Liver (tissue), 9 donors: Measurements from ENCODE around the gene TPST1. TPM values are rescaled to one million over a fixed set of nuclear protein-coding genes. Genes with fewer than 3 reads are reported as not detected.
"Not testable (repeated sequence)": the region's sequence is repeated elsewhere in the genome, so short reads cannot be mapped to it uniquely, and the experiment has no call there.

ENCODE experiments used
- DNase-seq: peaks from one replicate; pipeline ENCODE4 v3.0.0-alpha.2; 2017; ENCODE audit warnings: low spot score
- H3K27ac ChIP-seq, 2 donors: one replicate each; pipeline ENCODE4 v1.7.0; 2013; ENCODE audit warnings: inconsistent platforms in 2 of 2, low read length in 2 of 2, control low read depth in 1 of 2, low read depth in 1 of 2, mild to moderate bottlenecking in 1 of 2
- H3K27me3 ChIP-seq, 4 donors: one replicate each; pipeline versions ENCODE4 v1.6.1 to v1.7.0; 2013; ENCODE audit warnings: low read length in 3 of 4, inconsistent platforms in 1 of 4, mild to moderate bottlenecking in 1 of 4, moderate library complexity in 1 of 4; ENCODE audit not compliant: control insufficient read depth in 4 of 4, insufficient read depth in 4 of 4
- H3K36me3 ChIP-seq, 4 donors: one replicate each; pipeline versions ENCODE4 v1.6.1 to v1.7.0; 2013; ENCODE audit warnings: low read length in 3 of 4, mild to moderate bottlenecking in 3 of 4, low read depth in 1 of 4, moderate library complexity in 1 of 4; ENCODE audit not compliant: control insufficient read depth in 4 of 4, insufficient read depth in 3 of 4
- H3K4me1 ChIP-seq, 4 donors: one replicate each; pipeline versions ENCODE4 v1.6.1 to v1.7.0; 2013; ENCODE audit warnings: low read length in 3 of 4, mild to moderate bottlenecking in 3 of 4, moderate library complexity in 1 of 4; ENCODE audit not compliant: control insufficient read depth in 4 of 4, insufficient read depth in 4 of 4
- H3K4me3 ChIP-seq, 3 donors: one replicate each; pipeline versions ENCODE4 v1.6.1 to v1.7.0; 2013; ENCODE audit warnings: low read length in 3 of 3, control low read depth in 1 of 3, low read depth in 1 of 3, mild to moderate bottlenecking in 1 of 3
- H3K9ac ChIP-seq, 2 donors: one replicate each; pipeline ENCODE4 v1.7.0; 2013; ENCODE audit warnings: low read length in 2 of 2, mild to moderate bottlenecking in 2 of 2, moderate library complexity in 2 of 2, control low read depth in 1 of 2, low read depth in 1 of 2
- H3K9me3 ChIP-seq, 4 donors: one replicate each; pipeline versions ENCODE4 v1.6.1 to v1.7.0; 2013; ENCODE audit warnings: low read length in 3 of 4; ENCODE audit not compliant: control insufficient read depth in 4 of 4
- ATF3 ChIP-seq: IDR thresholded peaks from 2 replicates; pipeline ENCODE4 v1.6.1; 2016; ENCODE audit warnings: antibody characterized with exemption
- EGR1 ChIP-seq, 2 donors: IDR thresholded peaks; 2 replicates each; pipeline ENCODE4 v1.6.1; 2016 to 2018; ENCODE audit warnings: antibody characterized with exemption in 2 of 2, low read depth in 2 of 2
- FOXA1 ChIP-seq: IDR thresholded peaks from 2 replicates; pipeline ENCODE4 v1.6.1; 2016; ENCODE audit warnings: antibody characterized with exemption
- FOXA2 ChIP-seq: IDR thresholded peaks from 2 replicates; pipeline ENCODE4 v1.6.1; 2016; ENCODE audit warnings: antibody characterized with exemption
- GABPA ChIP-seq, 2 donors: IDR thresholded peaks in 1 of 2; conservative IDR thresholded peaks in 1 of 2; 2 replicates each; pipeline ENCODE4 v1.6.1; 2016; ENCODE audit warnings: antibody characterized with exemption in 2 of 2, mild to moderate bottlenecking in 1 of 2, moderate library complexity in 1 of 2
- HNF4A ChIP-seq, 2 donors: conservative IDR thresholded peaks; 2 replicates each; pipeline ENCODE4 v1.6.1; 2016; ENCODE audit warnings: antibody characterized with exemption in 2 of 2, mild to moderate bottlenecking in 2 of 2
- HNF4G ChIP-seq: IDR thresholded peaks from 2 replicates; pipeline ENCODE4 v1.6.1; 2016; ENCODE audit warnings: antibody characterized with exemption
- JUND ChIP-seq, 2 donors: IDR thresholded peaks; 2 replicates each; pipeline ENCODE4 v1.6.1; 2016; ENCODE audit warnings: antibody characterized with exemption in 2 of 2
- NR2F2 ChIP-seq: IDR thresholded peaks from 2 replicates; pipeline ENCODE4 v1.6.1; 2016; ENCODE audit warnings: antibody characterized with exemption
- RAD21 ChIP-seq, 2 donors: IDR thresholded peaks; 2 replicates each; pipeline ENCODE4 v1.6.1; 2016; ENCODE audit warnings: antibody characterized with exemption in 2 of 2, mild to moderate bottlenecking in 2 of 2
- RXRA ChIP-seq, 2 donors: IDR thresholded peaks; 2 replicates each; pipeline ENCODE4 v1.6.1; 2017 to 2018; ENCODE audit warnings: antibody characterized with exemption in 2 of 2, mild to moderate bottlenecking in 1 of 2
- SP1 ChIP-seq: IDR thresholded peaks from 2 replicates; pipeline ENCODE4 v1.6.1; 2018; ENCODE audit warnings: antibody characterized with exemption, mild to moderate bottlenecking
- YY1 ChIP-seq: IDR thresholded peaks from 2 replicates; pipeline ENCODE4 v1.6.1; 2016; ENCODE audit warnings: antibody characterized with exemption, mild to moderate bottlenecking
- ZBTB33 ChIP-seq: IDR thresholded peaks from 2 replicates; pipeline ENCODE4 v1.6.1; 2016; ENCODE audit warnings: antibody characterized with exemption
- WGBS: extraction: QIAGEN DNeasy Blood & Tissue Kit; methylation state at CpG from one replicate; pipeline ENCODE4 v1.1.7; 2013; 5-methylcytosine and 5-hydroxymethylcytosine counted together
- polyA plus RNA-seq, 2 donors: library from polyadenylated mRNA; stranded (reverse) in 1 of 2; unstranded in 1 of 2; fragments of 200-250 nt in 1 of 2; fragments of >200 nt in 1 of 2; fragmentation: Nextera tagmentation in 1 of 2; extraction: Ambion mirVana in 1 of 2; gene quantifications; one replicate each; pipeline versions ENCODE4 v1.2.1 to v1.2.3, GENCODE V29; 2013 to 2015
- total RNA-seq, 2 donors: library from RNA; depleted of rRNA; stranded (reverse); fragments of >200 nt; gene quantifications; one replicate each; pipeline ENCODE4 v1.2.3, GENCODE V29; 2014
- TF ChIP-seq, protein P1 (sequence below): fragments of 150-350 bp; IDR thresholded peaks from 2 replicates; pipeline ENCODE4 v1.5.1; 2017; ENCODE audit warnings: improper control_type of control experiment, low read depth, low read length; ENCODE audit not compliant: missing input control
- TF ChIP-seq, protein P2 (sequence below): IDR thresholded peaks from 2 replicates; pipeline ENCODE4 v1.6.1; 2016; ENCODE audit warnings: antibody characterized with exemption, mild to moderate bottlenecking
- donor health status: healthy.
- donor health status: healthy.
- donor health status: healthy.
- donor health status: healthy.
- donor health status: healthy.

Gene TPST1
- total and polyA plus RNA-seq, 4 donors: 23.8 to 62.5 (median 25.7) TPM

GRCh38 chr7:66363635-66364034 lies 158.5 kb downstream of the TPST1 start:
- no peak overlapping the region for H3K27ac ChIP-seq

GRCh38 chr7:66365031-66365430 lies 159.9 kb downstream of the TPST1 start:
- H3K36me3 ChIP-seq, DNase-seq, H3K9ac ChIP-seq, H3K4me1 ChIP-seq, H3K27ac ChIP-seq, H3K4me3 ChIP-seq, H3K9me3 ChIP-seq, H3K27me3 ChIP-seq: not testable (repeated sequence)
- 95% methylated on average over 14 of the region's 14 CpGs for WGBS

More at GRCh38 chr7:66363635-66364034, 158.5 kb downstream of the TPST1 start:
- Histone ChIP-seq H3K9me3 (no peaks in the 10 kb centered on the region), H3K27me3 (no peaks in the 10 kb centered on the region), H3K9ac (no peak overlapping the region), H3K4me1 (no peaks in the 10 kb centered on the region), H3K4me3 (no peak overlapping the region), H3K36me3 (peaks cover 0 to 8% (median 3%) of the 10 kb centered on the region in 4 donors)
- DNase-seq: no peak
- no peak for TF ChIP-seq EGR1 (IDR thresholded peaks at IDR 0.05; ENCODE audit: low read depth in 2 of 2)
- no peak for TF ChIP-seq HNF4G
- no peak for TF ChIP-seq FOXA1
- TF ChIP-seq, protein P1, sequence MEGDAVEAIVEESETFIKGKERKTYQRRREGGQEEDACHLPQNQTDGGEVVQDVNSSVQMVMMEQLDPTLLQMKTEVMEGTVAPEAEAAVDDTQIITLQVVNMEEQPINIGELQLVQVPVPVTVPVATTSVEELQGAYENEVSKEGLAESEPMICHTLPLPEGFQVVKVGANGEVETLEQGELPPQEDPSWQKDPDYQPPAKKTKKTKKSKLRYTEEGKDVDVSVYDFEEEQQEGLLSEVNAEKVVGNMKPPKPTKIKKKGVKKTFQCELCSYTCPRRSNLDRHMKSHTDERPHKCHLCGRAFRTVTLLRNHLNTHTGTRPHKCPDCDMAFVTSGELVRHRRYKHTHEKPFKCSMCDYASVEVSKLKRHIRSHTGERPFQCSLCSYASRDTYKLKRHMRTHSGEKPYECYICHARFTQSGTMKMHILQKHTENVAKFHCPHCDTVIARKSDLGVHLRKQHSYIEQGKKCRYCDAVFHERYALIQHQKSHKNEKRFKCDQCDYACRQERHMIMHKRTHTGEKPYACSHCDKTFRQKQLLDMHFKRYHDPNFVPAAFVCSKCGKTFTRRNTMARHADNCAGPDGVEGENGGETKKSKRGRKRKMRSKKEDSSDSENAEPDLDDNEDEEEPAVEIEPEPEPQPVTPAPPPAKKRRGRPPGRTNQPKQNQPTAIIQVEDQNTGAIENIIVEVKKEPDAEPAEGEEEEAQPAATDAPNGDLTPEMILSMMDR: no peak
- no peak for TF ChIP-seq SP1
- no peak for TF ChIP-seq GABPA (IDR thresholded peaks at IDR 0.05 in 1 of 2, conservative IDR thresholded peaks at IDR 0.05 in 1 of 2)
- no peak for TF ChIP-seq RXRA (IDR thresholded peaks at IDR 0.05)
- no peak for TF ChIP-seq ATF3
- no peak for TF ChIP-seq FOXA2
- no peak for TF ChIP-seq ZBTB33
- no peak for TF ChIP-seq HNF4A (conservative IDR thresholded peaks at IDR 0.05)
- no peak for TF ChIP-seq NR2F2
- TF ChIP-seq JUND (IDR thresholded peaks at IDR 0.05): no peak
- no peak for TF ChIP-seq YY1
- 87% methylated on average over 5 of the region's 5 CpGs for WGBS

DNA sequence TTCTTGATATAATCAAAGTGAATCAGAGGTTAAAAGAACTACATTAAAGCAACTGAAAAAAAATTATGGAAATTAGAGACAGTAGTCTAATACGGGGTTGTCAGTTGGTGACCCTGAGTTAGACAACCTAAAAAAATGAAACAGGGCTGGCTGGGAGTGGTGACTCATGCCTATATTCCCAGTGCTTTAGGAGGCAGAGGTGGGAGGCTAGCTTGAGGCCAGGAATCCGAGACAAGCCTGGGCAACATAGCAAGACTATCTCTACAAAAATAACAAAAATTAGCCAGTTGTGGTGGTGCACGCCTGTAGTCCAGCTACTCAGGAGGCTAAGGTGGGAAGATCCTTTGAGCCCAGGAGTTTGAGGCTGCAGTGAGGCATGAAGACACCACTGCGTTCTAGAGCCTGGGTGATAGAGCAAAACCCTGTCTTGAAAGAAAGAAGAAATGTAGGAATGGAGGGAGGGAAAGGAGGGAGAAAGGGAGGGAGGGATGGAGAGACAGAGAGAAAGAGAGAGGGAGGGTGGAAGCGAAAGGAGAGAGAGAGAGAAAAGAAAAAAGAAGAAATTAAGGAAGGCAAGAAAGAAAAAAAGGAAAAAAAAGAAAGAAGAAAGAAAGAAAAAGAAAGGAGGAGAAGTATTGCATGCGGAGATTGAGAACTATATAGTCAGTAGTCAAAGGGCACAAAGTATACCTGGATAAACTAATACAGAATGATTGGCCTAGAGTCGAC lies 166.1 kb downstream of the TPST1 start:
- no peak for DNase-seq
- 93% methylated on average over 7 of the region's 7 CpGs for WGBS
- TF ChIP-seq RAD21 (IDR thresholded peaks at IDR 0.05) (no peak), SP1 (no peak), HNF4A (conservative IDR thresholded peaks at IDR 0.05) (no peak), NR2F2 (no peak), FOXA2 (no peak), ZBTB33 (no peak)
- TF ChIP-seq, protein P2, sequence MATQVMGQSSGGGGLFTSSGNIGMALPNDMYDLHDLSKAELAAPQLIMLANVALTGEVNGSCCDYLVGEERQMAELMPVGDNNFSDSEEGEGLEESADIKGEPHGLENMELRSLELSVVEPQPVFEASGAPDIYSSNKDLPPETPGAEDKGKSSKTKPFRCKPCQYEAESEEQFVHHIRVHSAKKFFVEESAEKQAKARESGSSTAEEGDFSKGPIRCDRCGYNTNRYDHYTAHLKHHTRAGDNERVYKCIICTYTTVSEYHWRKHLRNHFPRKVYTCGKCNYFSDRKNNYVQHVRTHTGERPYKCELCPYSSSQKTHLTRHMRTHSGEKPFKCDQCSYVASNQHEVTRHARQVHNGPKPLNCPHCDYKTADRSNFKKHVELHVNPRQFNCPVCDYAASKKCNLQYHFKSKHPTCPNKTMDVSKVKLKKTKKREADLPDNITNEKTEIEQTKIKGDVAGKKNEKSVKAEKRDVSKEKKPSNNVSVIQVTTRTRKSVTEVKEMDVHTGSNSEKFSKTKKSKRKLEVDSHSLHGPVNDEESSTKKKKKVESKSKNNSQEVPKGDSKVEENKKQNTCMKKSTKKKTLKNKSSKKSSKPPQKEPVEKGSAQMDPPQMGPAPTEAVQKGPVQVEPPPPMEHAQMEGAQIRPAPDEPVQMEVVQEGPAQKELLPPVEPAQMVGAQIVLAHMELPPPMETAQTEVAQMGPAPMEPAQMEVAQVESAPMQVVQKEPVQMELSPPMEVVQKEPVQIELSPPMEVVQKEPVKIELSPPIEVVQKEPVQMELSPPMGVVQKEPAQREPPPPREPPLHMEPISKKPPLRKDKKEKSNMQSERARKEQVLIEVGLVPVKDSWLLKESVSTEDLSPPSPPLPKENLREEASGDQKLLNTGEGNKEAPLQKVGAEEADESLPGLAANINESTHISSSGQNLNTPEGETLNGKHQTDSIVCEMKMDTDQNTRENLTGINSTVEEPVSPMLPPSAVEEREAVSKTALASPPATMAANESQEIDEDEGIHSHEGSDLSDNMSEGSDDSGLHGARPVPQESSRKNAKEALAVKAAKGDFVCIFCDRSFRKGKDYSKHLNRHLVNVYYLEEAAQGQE: no peak

More for the DNA sequence above, 166.1 kb downstream of the TPST1 start:
- Histone ChIP-seq H3K4me1 (no peaks in the 10 kb centered on the region), H3K36me3 (peaks cover 0 to 2% (median 0%) of the 10 kb centered on the region in 4 donors), H3K27ac (no peak overlapping the region), H3K4me3 (no peak overlapping the region), H3K27me3 (no peaks in the 10 kb centered on the region), H3K9me3 (no peaks in the 10 kb centered on the region), H3K9ac (no peak overlapping the region)
